Measurements from ENCODE around the gene ADGRE2. TPM values are rescaled to one million over a fixed set of nuclear protein-coding genes. Genes with fewer than 3 reads are reported as not detected.

ADGRE2 gene
- total RNA-seq, 2 experiments from 2014 or later = 0.75 to 0.95 TPM

GRCh38 chr19:14731200-14731599 lies 47.2 kb downstream of the ADGRE2 start:
- H3K27ac Mint-ChIP-seq = no peak overlapping the region
- H3K36me3 Mint-ChIP-seq (ENCODE audit: low read depth) = peaks cover 3% of the 10 kb centered on the region

GRCh38 chr19:14728595-14728994 lies 49.8 kb downstream of the ADGRE2 start:
- intact Hi-C loops (cut with DNase I, micrococcal nuclease) = no loop called here
- POLR2A ChIA-PET = no interaction called here
- H3K27ac Mint-ChIP-seq = no peak overlapping the region
- CTCF ChIA-PET = no interaction called here
- H3K4me1 Mint-ChIP-seq = no peaks in the 10 kb centered on the region
- no peak overlapping the region for H3K4me3 Mint-ChIP-seq
- H3K27me3 Mint-ChIP-seq = no peaks in the 10 kb centered on the region
- H3K9me3 Mint-ChIP-seq (ENCODE audit: low read depth) = peaks cover 33% of the 10 kb centered on the region
- H3K36me3 Mint-ChIP-seq (ENCODE audit: low read depth) = peaks cover 9% of the 10 kb centered on the region
- no peak for DNase-seq
- ATAC-seq = no peak

More at GRCh38 chr19:14731200-14731599, 47.2 kb downstream of the ADGRE2 start:
- DNase-seq (no peak), ATAC-seq (no peak)
- ChIA-PET CTCF (no interaction called here), POLR2A (no interaction called here)
- peaks cover 19% of the 10 kb centered on the region for H3K9me3 Mint-ChIP-seq (ENCODE audit: low read depth)
- H3K4me3 Mint-ChIP-seq = no peak overlapping the region
- intact Hi-C loops (cut with DNase I, micrococcal nuclease) = no loop called here
- H3K4me1 Mint-ChIP-seq = no peaks in the 10 kb centered on the region
- no peaks in the 10 kb centered on the region for H3K27me3 Mint-ChIP-seq

- no peaks in the 10 kb centered on the region for H3K27me3 Mint-ChIP-seq
- no peak overlapping the region for H3K27ac Mint-ChIP-seq
- DNase-seq (no peak), ATAC-seq (no peak)
- intact Hi-C loops (cut with DNase I, micrococcal nuclease) = no loop called here
- POLR2A ChIA-PET = no interaction called here
- no peak overlapping the region for H3K4me3 Mint-ChIP-seq
- CTCF ChIA-PET = no interaction called here
- H3K36me3 Mint-ChIP-seq (ENCODE audit: low read depth) = peaks cover 64% of the 10 kb centered on the region
- peaks cover 64% of the 10 kb centered on the region for H3K9me3 Mint-ChIP-seq (ENCODE audit: low read depth)
- no peaks in the 10 kb centered on the region for H3K4me1 Mint-ChIP-seq
Measured at GRCh38 chr19:14722127-14722526, 56.2 kb downstream of the ADGRE2 start.

- no peaks in the 10 kb centered on the region for H3K4me1 Mint-ChIP-seq
- H3K9me3 Mint-ChIP-seq (ENCODE audit: low read depth) = peaks cover 71% of the 10 kb centered on the region
- peaks cover 89% of the 10 kb centered on the region for H3K36me3 Mint-ChIP-seq (ENCODE audit: low read depth)
- no peak for ATAC-seq
- H3K27ac Mint-ChIP-seq = no peak overlapping the region
- no peaks in the 10 kb centered on the region for H3K27me3 Mint-ChIP-seq
- intact Hi-C loops (cut with DNase I, micrococcal nuclease) = no loop called here
- ChIA-PET CTCF (no interaction called here), POLR2A (no interaction called here)
- DNase-seq = no peak
- H3K4me3 Mint-ChIP-seq = no peak overlapping the region
Measured at GRCh38 chr19:14719162-14719561, 59.2 kb downstream of the ADGRE2 start.

GRCh38 chr19:14718522-14719116 lies 59.7 kb downstream of the ADGRE2 start:
- Mint-ChIP-seq H3K36me3 (ENCODE audit: low read depth) (peaks cover 90% of the 10 kb centered on the region), H3K4me1 (no peaks in the 10 kb centered on the region), H3K4me3 (no peak overlapping the region), H3K27ac (no peak overlapping the region), H3K27me3 (no peaks in the 10 kb centered on the region), H3K9me3 (ENCODE audit: low read depth) (peaks cover 71% of the 10 kb centered on the region)
- CTCF ChIA-PET = no interaction called here
- intact Hi-C loops (cut with DNase I, micrococcal nuclease) = no loop called here
- POLR2A ChIA-PET = no interaction called here
- ATAC-seq (no peak), DNase-seq (no peak)

- Mint-ChIP-seq H3K4me3 (no peak overlapping the region), H3K27me3 (no peaks in the 10 kb centered on the region), H3K36me3 (ENCODE audit: low read depth) (peaks cover 93% of the 10 kb centered on the region), H3K27ac (no peak overlapping the region), H3K9me3 (ENCODE audit: low read depth) (peaks cover 61% of the 10 kb centered on the region), H3K4me1 (no peaks in the 10 kb centered on the region)
- intact Hi-C loops (cut with DNase I, micrococcal nuclease) = no loop called here
- DNase-seq (no peak), ATAC-seq (no peak)
- POLR2A ChIA-PET = no interaction called here
- CTCF ChIA-PET = interaction anchor here (0.5 kb wide), 1 partner anchor 1266 kb away, joined by 3 read pairs; no protein-coding TSS in a partner anchor
Measured at GRCh38 chr19:14715841-14716240, 62.5 kb downstream of the ADGRE2 start.

GRCh38 chr19:14704450-14704849 lies 73.9 kb downstream of the ADGRE2 start:
- no peak overlapping the region for H3K27ac Mint-ChIP-seq
- intact Hi-C loops (cut with DNase I, micrococcal nuclease) = no loop called here
- ATAC-seq (no peak), DNase-seq (no peak)
- no peaks in the 10 kb centered on the region for H3K4me1 Mint-ChIP-seq
- no peaks in the 10 kb centered on the region for H3K9me3 Mint-ChIP-seq (ENCODE audit: low read depth)
- H3K36me3 Mint-ChIP-seq (ENCODE audit: low read depth) = peaks cover 70% of the 10 kb centered on the region
- POLR2A ChIA-PET = no interaction called here
- H3K27me3 Mint-ChIP-seq = no peaks in the 10 kb centered on the region
- CTCF ChIA-PET = no interaction called here
- H3K4me3 Mint-ChIP-seq = no peak overlapping the region

- intact Hi-C loops (cut with DNase I, micrococcal nuclease) = no loop called here
- H3K27me3 Mint-ChIP-seq = no peaks in the 10 kb centered on the region
- ChIA-PET CTCF (no interaction called here), POLR2A (no interaction called here)
- no peak overlapping the region for H3K27ac Mint-ChIP-seq
- no peak for DNase-seq
- ATAC-seq = no peak
- H3K9me3 Mint-ChIP-seq (ENCODE audit: low read depth) = no peaks in the 10 kb centered on the region
- H3K4me1 Mint-ChIP-seq = no peaks in the 10 kb centered on the region
- peaks cover 69% of the 10 kb centered on the region for H3K36me3 Mint-ChIP-seq (ENCODE audit: low read depth)
- no peak overlapping the region for H3K4me3 Mint-ChIP-seq
Measured at GRCh38 chr19:14703833-14704232, 74.5 kb downstream of the ADGRE2 start.

GRCh38 chr19:14700711-14701375 lies 77.5 kb downstream of the ADGRE2 start:
- DNase-seq = no peak
- CTCF ChIA-PET = no interaction called here
- no peak for ATAC-seq
- no peaks in the 10 kb centered on the region for H3K4me1 Mint-ChIP-seq
- H3K27me3 Mint-ChIP-seq = no peaks in the 10 kb centered on the region
- peaks cover 58% of the 10 kb centered on the region for H3K36me3 Mint-ChIP-seq (ENCODE audit: low read depth)
- H3K27ac Mint-ChIP-seq = no peak overlapping the region
- POLR2A ChIA-PET = no interaction called here
- intact Hi-C loops (cut with DNase I, micrococcal nuclease) = no loop called here
- H3K9me3 Mint-ChIP-seq (ENCODE audit: low read depth) = no peaks in the 10 kb centered on the region
- H3K4me3 Mint-ChIP-seq = no peak overlapping the region

- no peak for DNase-seq
- no peak for ATAC-seq
- Mint-ChIP-seq H3K4me1 (no peaks in the 10 kb centered on the region), H3K27ac (no peak overlapping the region), H3K27me3 (no peaks in the 10 kb centered on the region), H3K36me3 (ENCODE audit: low read depth) (peaks cover 58% of the 10 kb centered on the region), H3K4me3 (no peak overlapping the region), H3K9me3 (ENCODE audit: low read depth) (no peaks in the 10 kb centered on the region)
- POLR2A ChIA-PET = no interaction called here
- CTCF ChIA-PET = interaction anchor here (0.6 kb wide), 1 partner anchor 13 kb away, joined by 3 read pairs; no protein-coding TSS in a partner anchor
- intact Hi-C loops (cut with DNase I, micrococcal nuclease) = no loop called here
Measured at GRCh38 chr19:14699641-14700040, 78.7 kb downstream of the ADGRE2 start.

GRCh38 chr19:14695471-14695870 lies 82.9 kb downstream of the ADGRE2 start:
- Mint-ChIP-seq H3K27me3 (no peaks in the 10 kb centered on the region), H3K4me1 (peaks cover 13% of the 10 kb centered on the region), H3K27ac (no peak overlapping the region), H3K9me3 (ENCODE audit: low read depth) (no peaks in the 10 kb centered on the region), H3K4me3 (no peak overlapping the region), H3K36me3 (ENCODE audit: low read depth) (peaks cover 28% of the 10 kb centered on the region)
- ATAC-seq (no peak), DNase-seq (no peak)
- intact Hi-C loops (cut with DNase I, micrococcal nuclease) = no loop called here
- ChIA-PET CTCF (interaction anchor here (2.1 kb wide), 1 partner anchor 9 kb away, joined by 8 read pairs; no protein-coding TSS in a partner anchor), POLR2A (no interaction called here)

GRCh38 chr19:14694641-14695266 lies 83.6 kb downstream of the ADGRE2 start:
- no peak overlapping the region for H3K27ac Mint-ChIP-seq
- ChIA-PET CTCF (interaction anchor here (0.8 to 2.1 kb wide), 3 partner anchors 9 to 122 kb away, joined by 3 to 8 read pairs (median 4); no protein-coding TSS in a partner anchor), POLR2A (no interaction called here)
- H3K36me3 Mint-ChIP-seq (ENCODE audit: low read depth) = peaks cover 23% of the 10 kb centered on the region
- no peaks in the 10 kb centered on the region for H3K9me3 Mint-ChIP-seq (ENCODE audit: low read depth)
- no peak for ATAC-seq
- DNase-seq = no peak
- no peak overlapping the region for H3K4me3 Mint-ChIP-seq
- H3K27me3 Mint-ChIP-seq = no peaks in the 10 kb centered on the region
- intact Hi-C loops (cut with DNase I, micrococcal nuclease) = no loop called here
- peaks cover 15% of the 10 kb centered on the region for H3K4me1 Mint-ChIP-seq
